ENCODE data around the gene PIM1.
"Not testable (repeated sequence)": the region's sequence is repeated elsewhere in the genome, so short reads cannot be mapped to it uniquely, and the experiment has no call there.

PIM1 gene

GRCh38 chr6:37190159-37190535, 20.2 kb downstream of the PIM1 start:
- Mint-ChIP-seq H3K27ac (peak overlapping the region; percentile 54), H3K9me3 (no peaks in the 10 kb centered on the region), H3K36me3 (no peaks in the 10 kb centered on the region), H3K4me3 (peak overlapping the region; percentile 31), H3K4me1 (peaks cover 63% of the 10 kb centered on the region)
- DNase-seq (ENCODE audit: low spot score in 2 of 2) (no peak), ATAC-seq (peak; percentile 42)

- peak overlapping the region; percentile 29 for H3K27ac Mint-ChIP-seq
- H3K9me3 Mint-ChIP-seq, result no peaks in the 10 kb centered on the region
- ATAC-seq (no peak), DNase-seq (ENCODE audit: low spot score in 2 of 2) (no peak)
- H3K36me3 Mint-ChIP-seq, result no peaks in the 10 kb centered on the region
- H3K4me3 Mint-ChIP-seq, result no peak overlapping the region
- H3K4me1 Mint-ChIP-seq, result peaks cover 39% of the 10 kb centered on the region
Observed at GRCh38 chr6:37192666-37193065, 22.7 kb downstream of the PIM1 start.

- peaks cover 30% of the 10 kb centered on the region for H3K4me1 Mint-ChIP-seq
- H3K4me3 Mint-ChIP-seq, result not testable (repeated sequence)
Observed at GRCh38 chr6:37194886-37195285, 24.9 kb downstream of the PIM1 start.

GRCh38 chr6:37196451-37196850, 26.5 kb downstream of the PIM1 start:
- H3K4me1 Mint-ChIP-seq, result peaks cover 26% of the 10 kb centered on the region

More at GRCh38 chr6:37194886-37195285, 24.9 kb downstream of the PIM1 start:
- H3K36me3 Mint-ChIP-seq; H3K9me3 Mint-ChIP-seq; ATAC-seq; DNase-seq (ENCODE audit: low spot score in 2 of 2): not testable (repeated sequence)
- H3K27ac Mint-ChIP-seq, result peak overlapping the region; percentile 77

GRCh38 chr6:37200085-37200484, 30.1 kb downstream of the PIM1 start:
- Mint-ChIP-seq H3K4me3 (no peak overlapping the region), H3K27ac (no peak overlapping the region), H3K36me3 (no peaks in the 10 kb centered on the region), H3K9me3 (no peaks in the 10 kb centered on the region), H3K4me1 (peaks cover 32% of the 10 kb centered on the region)
- ATAC-seq, result no peak
- no peak for DNase-seq (ENCODE audit: low spot score in 2 of 2)

More at GRCh38 chr6:37196451-37196850, 26.5 kb downstream of the PIM1 start:
- not testable (repeated sequence) for H3K27ac Mint-ChIP-seq; H3K4me3 Mint-ChIP-seq; DNase-seq (ENCODE audit: low spot score in 2 of 2); H3K36me3 Mint-ChIP-seq; ATAC-seq; H3K9me3 Mint-ChIP-seq

- Mint-ChIP-seq H3K9me3 (no peaks in the 10 kb centered on the region), H3K36me3 (no peaks in the 10 kb centered on the region), H3K27ac (no peak overlapping the region), H3K4me3 (peak overlapping the region; percentile 39), H3K4me1 (peaks cover 48% of the 10 kb centered on the region)
- ATAC-seq, result no peak
- DNase-seq (ENCODE audit: low spot score in 2 of 2), result no peak
Observed at GRCh38 chr6:37201726-37202125, 31.8 kb downstream of the PIM1 start.

GRCh38 chr6:37202788-37203491, 33.0 kb downstream of the PIM1 start:
- no peaks in the 10 kb centered on the region for H3K36me3 Mint-ChIP-seq
- ATAC-seq (peak; percentile 83), DNase-seq (ENCODE audit: low spot score in 2 of 2) (no peak)
- no peaks in the 10 kb centered on the region for H3K9me3 Mint-ChIP-seq
- peaks cover 60% of the 10 kb centered on the region for H3K4me1 Mint-ChIP-seq
- peak overlapping the region; percentile 84 for H3K27ac Mint-ChIP-seq
- peak overlapping the region; percentile 39 for H3K4me3 Mint-ChIP-seq

GRCh38 chr6:37204014-37204751, 34.2 kb downstream of the PIM1 start:
- H3K4me1 Mint-ChIP-seq, result peaks cover 66% of the 10 kb centered on the region
- DNase-seq (ENCODE audit: low spot score in 2 of 2) (no peak), ATAC-seq (no peak)
- peak overlapping the region; percentile 84 for H3K27ac Mint-ChIP-seq
- H3K4me3 Mint-ChIP-seq, result no peak overlapping the region
- H3K9me3 Mint-ChIP-seq, result no peaks in the 10 kb centered on the region
- no peaks in the 10 kb centered on the region for H3K36me3 Mint-ChIP-seq

- ATAC-seq, result no peak
- Mint-ChIP-seq H3K4me1 (peaks cover 77% of the 10 kb centered on the region), H3K27ac (peak overlapping the region; percentile 80), H3K36me3 (no peaks in the 10 kb centered on the region), H3K4me3 (peak overlapping the region; percentile 7), H3K9me3 (no peaks in the 10 kb centered on the region)
- no peak for DNase-seq (ENCODE audit: low spot score in 2 of 2)
Observed at GRCh38 chr6:37205175-37205996, 35.4 kb downstream of the PIM1 start.

GRCh38 chr6:37205997-37206340, 36.0 kb downstream of the PIM1 start:
- H3K4me1 Mint-ChIP-seq, result peaks cover 81% of the 10 kb centered on the region
- H3K9me3 Mint-ChIP-seq, result no peaks in the 10 kb centered on the region
- DNase-seq (ENCODE audit: low spot score in 2 of 2), result no peak
- no peak for ATAC-seq
- no peaks in the 10 kb centered on the region for H3K36me3 Mint-ChIP-seq
- peak overlapping the region; percentile 7 for H3K4me3 Mint-ChIP-seq
- H3K27ac Mint-ChIP-seq, result peak overlapping the region; percentile 80

- H3K9me3 Mint-ChIP-seq, result no peaks in the 10 kb centered on the region
- DNase-seq (ENCODE audit: low spot score in 2 of 2) (no peak), ATAC-seq (no peak)
- H3K4me3 Mint-ChIP-seq, result no peak overlapping the region
- H3K27ac Mint-ChIP-seq, result peak overlapping the region; percentile 80
- no peaks in the 10 kb centered on the region for H3K36me3 Mint-ChIP-seq
- H3K4me1 Mint-ChIP-seq, result peaks cover 79% of the 10 kb centered on the region
Observed at GRCh38 chr6:37206622-37207021, 36.7 kb downstream of the PIM1 start.

GRCh38 chr6:37207903-37208456, 38.0 kb downstream of the PIM1 start:
- H3K27ac Mint-ChIP-seq, result peak overlapping the region; percentile 80
- H3K4me1 Mint-ChIP-seq, result peaks cover 65% of the 10 kb centered on the region
- no peaks in the 10 kb centered on the region for H3K36me3 Mint-ChIP-seq
- peak; percentile 87 for ATAC-seq
- H3K4me3 Mint-ChIP-seq, result peak overlapping the region; percentile 38
- no peaks in the 10 kb centered on the region for H3K9me3 Mint-ChIP-seq
- peak; percentile 85 to 96 for DNase-seq (ENCODE audit: low spot score in 2 of 2)

- H3K4me1 Mint-ChIP-seq, result peaks cover 59% of the 10 kb centered on the region
- no peaks in the 10 kb centered on the region for H3K36me3 Mint-ChIP-seq
- H3K4me3 Mint-ChIP-seq, result no peak overlapping the region
- no peak overlapping the region for H3K27ac Mint-ChIP-seq
- DNase-seq (ENCODE audit: low spot score in 2 of 2) (no peak), ATAC-seq (no peak)
- H3K9me3 Mint-ChIP-seq, result no peaks in the 10 kb centered on the region
Observed at GRCh38 chr6:37208793-37209192, 38.8 kb downstream of the PIM1 start.

- Mint-ChIP-seq H3K36me3 (no peaks in the 10 kb centered on the region), H3K4me3 (peak overlapping the region; percentile 0), H3K27ac (peak overlapping the region; percentile 65), H3K4me1 (peaks cover 52% of the 10 kb centered on the region), H3K9me3 (no peaks in the 10 kb centered on the region)
- no peak for ATAC-seq
- no peak for DNase-seq (ENCODE audit: low spot score in 2 of 2)
Observed at GRCh38 chr6:37209461-37210205, 39.7 kb downstream of the PIM1 start.

Measured in stimulated activated effector memory CD8-positive, alpha-beta T cell treated with anti-CD3 and anti-CD28 coated beads, Interleukin-12 subunit alpha, Interleukin-12 subunit beta, amount 100 ng/mL, for 72 hours (primary cell).